EH (cell line): ENCODE results near the gene ALDH3B2.
"Not testable (repeated sequence)": the region's sequence is repeated elsewhere in the genome, so short reads cannot be mapped to it uniquely, and the experiment has no call there.

ENCODE experiments used
- DNase-seq: peaks from one replicate; pipeline ENCODE4 v3.0.0-alpha.2; 2015; ENCODE audit warnings: low read depth

Gene ALDH3B2

DNA sequence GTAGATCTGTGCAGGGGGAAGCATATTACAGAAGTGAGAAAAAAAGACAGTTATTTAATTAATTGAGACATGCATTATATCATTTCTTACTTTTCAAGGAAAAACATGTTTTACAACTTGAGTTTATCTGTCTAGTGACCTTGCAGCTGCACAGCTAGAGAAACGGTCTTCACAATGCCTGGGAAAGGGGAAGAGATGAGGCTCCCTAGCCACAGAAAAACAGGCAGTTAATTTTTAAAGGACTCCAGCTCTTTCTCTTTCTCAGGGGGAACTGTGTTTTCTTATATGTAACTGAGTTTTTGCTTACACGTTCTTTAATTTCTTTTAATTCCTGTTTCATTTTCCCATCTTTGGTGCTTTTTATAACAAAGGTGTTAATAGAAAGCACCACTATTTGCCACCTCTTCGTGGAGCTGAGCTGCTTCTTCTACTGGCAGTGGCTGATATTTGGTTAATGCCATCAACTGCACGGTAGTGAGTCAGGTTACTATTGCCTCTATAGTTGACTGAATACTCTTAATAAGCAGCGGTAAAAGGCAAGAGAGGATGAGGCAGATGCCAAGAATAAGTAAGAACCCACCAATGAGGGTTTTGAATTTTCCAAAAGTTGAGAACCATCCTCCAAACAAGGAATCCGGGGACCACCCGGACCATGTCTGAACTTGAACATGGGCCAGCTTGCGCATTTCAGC, 11.4 kb upstream of the ALDH3B2 start:
- not testable (repeated sequence) for DNase-seq

DNA sequence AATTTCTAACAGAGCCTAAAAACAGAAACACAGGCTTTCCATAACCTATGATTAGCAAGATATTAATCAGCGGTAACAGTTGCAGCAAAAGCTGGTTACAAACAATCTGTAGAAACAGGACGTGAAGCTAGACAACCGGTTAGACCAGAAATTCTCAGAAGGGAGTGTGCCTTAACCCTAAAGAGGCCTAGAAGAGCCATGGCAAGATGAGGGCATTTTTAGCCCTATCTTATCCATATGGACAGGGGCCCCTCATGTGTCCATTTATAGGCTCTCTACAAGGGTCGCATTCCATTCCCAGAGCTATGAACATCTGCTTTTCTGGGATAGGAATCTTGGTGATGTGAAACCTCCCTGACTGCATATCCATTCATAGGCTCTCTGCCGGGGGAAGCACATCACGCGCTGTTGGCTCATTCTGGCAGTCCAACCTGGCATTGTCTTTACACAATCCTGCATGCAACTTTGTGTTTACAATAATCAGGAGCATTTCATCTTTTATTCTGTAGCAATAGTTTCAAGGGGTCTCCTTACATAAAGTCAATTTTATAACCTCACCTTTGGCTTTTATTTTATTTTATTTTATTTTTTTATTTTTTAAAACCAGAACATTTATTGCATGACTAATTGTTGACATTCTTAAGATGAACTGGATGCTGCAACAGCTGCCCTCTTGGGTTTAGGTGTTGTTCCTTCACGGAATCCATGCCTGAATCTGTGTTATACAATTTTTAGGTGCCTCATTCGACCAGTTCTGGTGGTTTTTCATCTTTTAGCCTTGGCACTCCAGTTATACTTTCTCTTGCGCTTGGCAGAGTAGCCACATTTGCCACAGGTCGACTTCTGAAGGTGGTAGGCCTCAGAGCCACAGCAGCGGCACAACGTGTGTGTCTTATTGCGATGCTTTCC, 8.0 kb upstream of the ALDH3B2 start:
- DNase-seq = not testable (repeated sequence)

DNA sequence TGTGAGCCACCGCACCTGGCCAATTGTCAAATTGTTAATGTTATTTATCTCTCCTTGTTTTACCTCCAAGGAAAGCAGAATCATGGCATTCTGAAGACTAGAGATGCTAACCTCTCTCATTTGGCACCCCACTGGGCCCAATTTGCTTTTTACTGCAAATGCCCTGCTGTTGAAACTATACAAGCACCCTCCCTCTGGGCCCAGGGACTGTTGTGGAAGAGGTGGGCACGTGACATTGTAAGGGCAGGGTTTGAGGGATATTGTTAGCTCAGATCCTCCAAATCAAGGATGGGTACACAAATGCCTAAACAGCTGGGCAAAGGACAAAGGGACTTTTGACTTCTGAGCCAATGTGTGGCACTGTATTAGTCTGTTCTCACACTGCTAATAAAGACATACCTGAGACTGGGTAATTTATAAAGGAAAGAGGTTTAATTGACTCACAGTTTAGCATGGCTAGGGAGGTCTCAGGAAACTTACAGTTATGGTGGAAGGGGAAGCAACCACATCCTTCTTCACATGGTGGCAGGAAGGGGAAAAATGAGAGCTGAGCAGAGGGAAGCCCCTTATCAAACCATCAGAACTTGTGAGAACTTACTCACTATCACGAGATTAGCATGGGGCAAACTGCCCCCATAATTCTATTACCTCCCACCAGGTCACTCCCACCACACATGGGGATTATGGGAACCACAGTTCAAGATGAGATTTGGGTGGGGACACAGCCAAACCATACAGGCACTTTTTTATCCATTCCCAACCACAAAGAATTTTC, 6.5 kb upstream of the ALDH3B2 start:
- no peak for DNase-seq

DNA sequence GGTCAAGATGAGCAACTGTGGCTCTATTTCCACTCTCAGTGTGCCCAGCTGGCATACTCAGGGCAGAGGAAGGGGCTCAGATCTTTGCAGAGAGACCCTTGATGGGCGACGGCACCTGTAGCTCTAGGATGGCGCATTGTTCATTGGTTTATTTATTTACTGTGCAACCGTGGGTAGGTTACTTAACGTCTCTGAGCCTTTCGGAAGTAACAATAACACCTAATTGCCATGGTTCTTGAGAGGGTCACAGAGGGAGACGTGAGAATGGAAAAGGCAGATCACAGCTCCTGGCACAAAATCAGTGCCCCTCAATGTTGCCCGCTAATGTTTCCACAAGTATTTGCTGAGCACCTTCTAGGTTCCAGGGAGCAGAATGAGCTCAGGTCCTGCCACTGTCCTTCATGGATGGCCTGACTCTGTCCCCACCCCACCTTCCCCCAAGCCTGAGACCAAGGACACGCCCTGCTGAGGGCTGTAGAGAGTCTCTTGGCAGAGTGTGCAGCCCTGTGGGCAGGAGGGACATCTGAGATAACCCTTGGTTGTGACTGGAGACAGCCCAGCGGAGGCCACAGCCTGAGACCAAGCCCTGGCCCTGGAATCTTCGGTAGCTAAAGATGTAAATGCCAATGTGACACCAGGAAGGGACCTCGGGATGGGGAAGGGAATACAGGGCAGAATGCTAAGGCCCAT, 780 bp upstream of the ALDH3B2 start:
- no peak for DNase-seq

- no peak for DNase-seq
Observed at GRCh38 chr11:67673902-67674301, 521 bp downstream of the ALDH3B2 start.

- DNase-seq = no peak
Observed at GRCh38 chr11:67673358-67673757, 1.1 kb downstream of the ALDH3B2 start.

GRCh38 chr11:67671211-67671520, 3.3 kb downstream of the ALDH3B2 start:
- DNase-seq = no peak

GRCh38 chr11:67670316-67671210, 3.9 kb downstream of the ALDH3B2 start:
- DNase-seq = no peak

GRCh38 chr11:67668192-67668551, 6.3 kb downstream of the ALDH3B2 start:
- DNase-seq = no peak

DNA sequence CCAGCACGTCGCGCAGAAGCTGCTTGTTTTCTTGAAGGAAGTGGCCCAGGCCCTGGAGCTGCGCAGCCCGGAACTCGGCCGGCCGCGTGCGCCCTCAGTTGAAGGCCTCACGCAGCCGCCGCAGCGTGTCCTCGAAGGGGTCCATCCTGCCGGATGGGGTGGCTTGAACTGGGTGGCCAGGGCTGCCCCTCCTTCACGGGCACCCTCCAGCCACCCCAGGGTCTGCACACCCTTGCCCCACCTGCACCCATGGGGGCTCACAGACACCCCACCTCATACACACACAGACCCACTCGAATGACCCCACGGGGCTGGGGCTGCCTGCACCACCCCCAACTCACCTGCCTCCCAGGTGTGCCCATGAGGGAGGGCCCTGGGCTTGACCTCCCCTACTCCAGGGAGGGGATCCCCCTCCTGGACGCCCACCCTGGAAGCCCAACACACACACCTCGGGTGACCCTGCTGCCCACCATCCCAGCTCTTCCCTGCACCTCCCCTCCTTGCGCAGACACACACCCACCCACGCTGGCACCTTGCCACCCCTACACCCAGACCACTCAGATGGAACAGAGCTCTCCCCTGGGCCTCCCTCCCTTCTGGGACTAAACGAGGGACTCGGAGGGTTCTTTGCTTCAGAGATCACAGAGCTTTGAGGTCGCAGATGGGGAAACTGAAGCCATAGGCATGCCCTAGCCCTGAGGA, 6.8 kb downstream of the ALDH3B2 start:
- DNase-seq = no peak

DNA sequence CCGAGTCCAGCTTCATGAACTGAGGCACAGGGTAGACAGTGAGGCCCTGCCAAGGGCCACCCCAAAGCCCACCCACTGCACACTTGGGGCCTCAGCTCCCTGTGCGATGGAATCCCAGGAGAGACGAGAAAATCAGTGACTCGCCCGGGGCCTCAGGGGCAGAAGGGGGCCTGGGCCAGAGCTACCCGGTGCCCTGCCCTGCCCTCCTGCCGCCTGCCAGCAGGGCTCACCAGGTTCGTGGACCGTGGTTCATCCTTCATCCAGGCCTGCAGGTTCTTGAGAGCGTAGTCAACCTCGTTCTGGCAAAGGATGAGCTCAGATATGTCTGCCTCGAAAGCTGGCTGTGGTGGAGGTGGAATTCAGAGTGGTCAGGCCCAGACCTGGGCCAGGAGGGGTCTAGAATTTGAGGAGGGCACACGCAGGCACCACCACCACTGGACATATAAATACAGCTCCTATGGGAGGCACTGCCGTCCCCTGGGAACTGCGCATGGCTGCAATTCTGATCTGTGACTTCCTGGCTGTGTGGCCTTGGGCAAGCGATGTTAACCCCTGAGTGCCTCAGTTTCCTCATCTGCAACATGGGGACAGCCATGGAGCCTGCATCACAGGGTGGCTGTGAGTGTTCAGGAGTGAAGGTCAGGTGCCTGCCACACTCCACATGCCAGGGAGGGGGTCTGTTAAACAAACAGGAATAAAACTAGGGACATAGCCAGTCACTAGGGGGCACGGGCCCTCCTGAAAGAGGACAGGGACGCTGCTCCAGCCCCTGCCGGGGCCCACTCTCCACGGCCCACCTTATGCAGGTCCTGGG, 7.5 kb downstream of the ALDH3B2 start:
- no peak for DNase-seq

DNA sequence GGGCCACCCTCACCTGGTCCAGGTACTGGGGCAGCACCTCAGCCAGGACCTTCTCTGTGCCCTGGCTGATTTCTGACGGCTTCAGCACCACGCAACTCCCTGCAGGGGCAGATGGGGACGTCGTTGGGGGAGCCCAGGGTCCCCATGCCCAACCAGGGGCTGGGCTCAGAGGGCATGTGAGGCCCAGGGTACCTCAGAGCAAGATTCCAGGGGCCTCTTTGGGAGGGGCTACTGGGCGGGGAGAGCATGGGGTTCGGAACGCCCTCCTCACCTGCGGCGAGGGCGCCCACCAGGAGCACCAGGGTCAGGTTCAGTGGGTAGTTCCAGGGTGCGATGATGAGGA, 8.1 kb downstream of the ALDH3B2 start:
- no peak for DNase-seq

- DNase-seq = no peak
Observed at GRCh38 chr11:67665541-67666302, 8.7 kb downstream of the ALDH3B2 start.

DNA sequence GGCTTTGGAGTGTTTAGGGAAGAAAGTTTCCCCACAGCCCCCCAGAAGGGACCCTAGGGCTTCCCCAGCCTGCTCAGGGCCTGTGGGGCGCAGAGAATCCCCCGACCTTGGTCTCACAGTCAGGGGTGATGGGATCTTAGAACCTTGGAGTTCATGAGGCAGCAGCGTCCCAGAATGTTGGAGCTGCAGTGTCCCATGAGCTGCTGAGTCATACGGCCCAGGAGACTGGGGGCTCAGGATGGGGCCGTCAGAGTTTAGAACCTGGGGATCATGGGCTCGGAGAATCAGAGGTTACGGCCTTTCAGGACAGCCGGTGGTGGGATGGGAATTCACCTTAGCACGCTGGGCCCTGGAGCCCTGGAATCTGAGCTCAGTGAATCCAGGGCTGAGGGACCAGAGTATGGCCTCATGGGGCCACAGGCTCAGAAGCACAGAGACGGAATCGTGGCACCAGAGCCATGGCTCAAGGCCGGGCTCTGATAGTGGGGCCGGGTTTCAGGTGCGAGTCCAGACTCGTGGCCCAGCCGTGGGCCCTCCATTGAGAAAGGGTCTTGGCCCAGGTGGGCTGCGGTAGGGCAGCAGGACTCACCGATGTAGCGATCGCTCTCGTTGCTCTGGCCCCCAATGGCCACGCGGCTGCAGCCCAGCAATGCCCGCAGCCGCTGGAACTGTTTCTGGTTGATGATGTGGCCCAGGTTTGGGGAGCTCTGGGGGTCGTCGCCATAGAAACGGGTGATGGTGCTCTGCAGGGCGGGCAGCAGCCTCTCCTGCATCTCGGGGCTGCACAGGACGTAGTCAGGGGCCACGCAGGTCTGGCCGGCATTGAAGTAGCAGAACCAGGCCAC, 9.5 kb downstream of the ALDH3B2 start:
- DNase-seq = no peak

- DNase-seq = no peak
Observed at GRCh38 chr11:67664213-67664585, 10.2 kb downstream of the ALDH3B2 start.

- DNase-seq = no peak
Observed at GRCh38 chr11:67663532-67664212, 10.8 kb downstream of the ALDH3B2 start.

- no peak for DNase-seq
Observed at GRCh38 chr11:67662835-67663531, 11.4 kb downstream of the ALDH3B2 start.
